GM23248 (cell line): ENCODE results near the gene RUNX3.

Experiments
- EZH2 ChIP-seq: fragments of 200-600 bp; sonication (generic); IDR thresholded peaks from 2 replicates; pipeline ENCODE4 v1.6.1; 2018; ENCODE audit warnings: antibody characterized with exemption, mild to moderate bottlenecking; ENCODE audit not compliant: insufficient read depth, poor library complexity, severe bottlenecking
- EZH2phosphoT487 ChIP-seq: fragments of 200-600 bp; sonication (generic); IDR thresholded peaks from 2 replicates; pipeline ENCODE4 v1.6.1; 2018; ENCODE audit warnings: antibody characterized with exemption, moderate library complexity, mild to moderate bottlenecking, low read depth; ENCODE audit not compliant: insufficient read depth

DNA sequence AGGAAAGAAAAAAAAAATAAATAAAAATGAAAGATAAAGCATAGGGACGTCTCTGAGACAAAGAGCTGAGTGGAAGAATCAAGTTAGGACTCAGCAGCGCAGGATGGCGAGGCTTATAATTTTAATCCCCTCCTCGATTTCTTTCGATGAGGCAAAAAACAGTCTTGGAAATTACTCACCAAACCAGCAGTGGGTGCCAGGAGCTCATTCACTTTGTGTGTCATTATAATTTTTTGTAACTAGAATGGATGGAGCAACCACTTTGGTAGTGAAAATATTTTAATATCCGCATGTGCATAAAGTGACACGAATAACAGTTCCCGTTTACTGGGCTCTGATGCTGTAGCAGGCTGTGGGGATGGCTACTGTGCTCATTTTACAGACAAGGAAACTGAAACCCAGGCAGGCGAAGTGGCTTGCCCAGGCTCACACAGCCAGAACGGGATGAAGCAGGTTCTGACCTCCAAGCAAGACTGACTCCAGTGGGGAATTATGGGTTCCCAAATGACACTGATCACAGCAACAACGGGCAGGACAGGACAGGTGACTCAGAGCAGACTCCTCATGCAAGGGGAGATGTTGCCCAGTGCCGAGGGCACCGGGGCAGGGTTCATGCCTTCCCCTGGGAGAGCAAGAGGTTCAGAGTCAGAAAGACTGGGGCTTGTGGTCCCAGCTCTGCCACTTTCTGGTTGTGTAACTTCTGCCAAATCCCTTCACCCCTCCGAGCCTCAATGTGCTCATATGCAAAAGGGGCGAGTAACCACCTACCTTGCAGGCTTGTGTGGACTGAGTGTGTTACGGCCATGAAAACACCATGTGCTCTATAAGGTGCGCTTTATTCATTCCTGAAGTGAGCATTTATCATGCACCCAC is 63.6 kb downstream of the RUNX3 start:
- TF ChIP-seq EZH2 (no peak), EZH2phosphoT487 (no peak)
